ENCODE data around the gene OSGIN1.

OSGIN1 gene

DNA sequence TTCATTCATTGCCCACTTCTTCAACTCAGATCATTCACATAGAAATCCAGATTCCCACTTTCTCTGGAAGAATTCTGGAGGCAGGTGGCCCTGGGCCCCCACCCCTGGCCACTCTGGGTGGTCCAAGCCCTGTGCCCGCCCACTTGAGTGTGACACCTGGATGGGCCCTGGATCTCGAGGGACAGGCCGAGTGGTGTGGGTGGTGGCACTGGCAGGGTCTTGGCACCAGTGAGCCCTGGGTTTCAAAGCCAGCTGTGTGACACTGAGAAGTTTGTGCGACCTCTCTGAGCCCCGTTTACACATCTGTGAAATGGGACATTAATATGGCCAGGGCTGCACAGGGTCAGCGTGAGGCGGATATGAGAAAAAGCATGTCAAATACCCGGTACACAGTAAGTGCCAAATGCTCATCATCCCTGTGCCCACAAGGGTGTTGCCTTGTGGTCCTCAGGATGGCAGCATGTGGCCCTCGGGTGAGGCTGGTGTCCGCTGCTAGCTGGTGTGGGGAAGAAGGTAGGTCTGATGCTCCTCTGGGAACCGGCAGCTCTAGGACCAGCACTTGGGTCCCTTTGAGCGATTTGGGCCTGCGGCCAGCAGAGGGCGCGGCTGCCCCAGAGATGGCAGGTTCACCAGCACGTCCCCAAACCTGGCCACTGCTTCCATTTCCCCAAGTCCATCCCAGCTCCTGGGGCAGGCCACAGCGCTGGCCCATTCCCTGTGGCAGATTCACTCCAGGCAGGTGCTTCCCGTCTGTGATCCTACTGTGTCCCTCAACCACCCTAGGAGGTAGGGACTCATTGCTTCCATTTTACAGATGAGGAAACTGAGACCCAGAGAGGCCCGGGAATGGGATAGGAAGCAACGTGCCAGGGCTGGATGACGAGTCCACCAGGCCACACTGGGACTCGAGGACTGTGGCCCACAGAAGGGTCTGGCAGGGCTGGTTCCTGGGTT is 3.6 kb downstream of the OSGIN1 start:
- TF ChIP-seq SP1 (IDR thresholded peaks at IDR 0.05) (no peak), FOXM1 (IDR thresholded peaks at IDR 0.05; ENCODE audit: borderline replicate concordance) (no peak), L3MBTL2 (conservative IDR thresholded peaks at IDR 0.05) (no peak)
- POLR2A ChIA-PET: no interaction called here
- DNase-seq (ENCODE audit: extremely low spot score): peak; percentile 85

DNA sequence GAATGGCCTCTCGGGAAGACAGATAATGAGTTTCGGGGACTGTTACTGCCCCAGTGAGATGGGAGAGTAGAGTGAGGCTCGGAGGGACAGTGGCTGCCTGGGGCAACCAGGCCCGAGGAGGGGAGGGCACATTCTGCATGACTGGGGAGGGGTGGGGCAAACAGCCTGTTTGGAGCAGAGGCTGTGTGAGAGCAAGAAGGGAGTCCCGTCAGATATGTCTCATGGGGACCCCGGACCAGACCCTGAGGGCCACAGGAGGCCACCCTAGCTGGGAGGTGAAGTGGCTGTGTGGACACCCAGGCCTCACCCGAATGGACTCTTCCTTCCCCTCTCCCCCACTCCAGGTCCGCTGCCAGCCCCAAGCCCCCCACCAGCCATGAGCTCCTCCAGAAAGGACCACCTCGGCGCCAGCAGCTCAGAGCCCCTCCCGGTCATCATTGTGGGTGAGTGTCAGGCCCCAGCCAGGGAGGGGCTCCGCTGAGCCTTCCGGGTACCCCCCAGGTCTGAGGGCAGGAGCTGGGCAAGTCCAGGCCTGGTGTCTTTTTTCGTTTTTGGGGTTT is 4.3 kb downstream of the OSGIN1 start:
- ChIA-PET CTCF (interaction anchor here (0.9 to 3.0 kb wide), 6 partner anchors 84 to 221 kb away, joined by 3 to 34 read pairs (median 4); no protein-coding TSS in a partner anchor), POLR2A (no interaction called here)
- TF ChIP-seq FOXM1 (IDR thresholded peaks at IDR 0.05; ENCODE audit: borderline replicate concordance): no peak
- no peak for TF ChIP-seq ELF4 (IDR thresholded peaks at IDR 0.05)
- no peak for TF ChIP-seq HDGF (IDR thresholded peaks at IDR 0.05; ENCODE audit: borderline replicate concordance)
- no peak for TF ChIP-seq TARDBP (IDR thresholded peaks at IDR 0.05)
- no peak for TF ChIP-seq FOXK2 (IDR thresholded peaks at IDR 0.05)
- no peak for TF ChIP-seq ARNT (IDR thresholded peaks at IDR 0.05)
- TF ChIP-seq SUZ12 (IDR thresholded peaks at IDR 0.05): no peak
- no peak for DNase-seq (ENCODE audit: extremely low spot score)

More for the DNA sequence above, 3.6 kb downstream of the OSGIN1 start:
- CTCF ChIA-PET: interaction anchor here (0.9 to 3.0 kb wide), 5 partner anchors 85 to 222 kb away, joined by 3 to 34 read pairs (median 4); no protein-coding TSS in a partner anchor

DNA sequence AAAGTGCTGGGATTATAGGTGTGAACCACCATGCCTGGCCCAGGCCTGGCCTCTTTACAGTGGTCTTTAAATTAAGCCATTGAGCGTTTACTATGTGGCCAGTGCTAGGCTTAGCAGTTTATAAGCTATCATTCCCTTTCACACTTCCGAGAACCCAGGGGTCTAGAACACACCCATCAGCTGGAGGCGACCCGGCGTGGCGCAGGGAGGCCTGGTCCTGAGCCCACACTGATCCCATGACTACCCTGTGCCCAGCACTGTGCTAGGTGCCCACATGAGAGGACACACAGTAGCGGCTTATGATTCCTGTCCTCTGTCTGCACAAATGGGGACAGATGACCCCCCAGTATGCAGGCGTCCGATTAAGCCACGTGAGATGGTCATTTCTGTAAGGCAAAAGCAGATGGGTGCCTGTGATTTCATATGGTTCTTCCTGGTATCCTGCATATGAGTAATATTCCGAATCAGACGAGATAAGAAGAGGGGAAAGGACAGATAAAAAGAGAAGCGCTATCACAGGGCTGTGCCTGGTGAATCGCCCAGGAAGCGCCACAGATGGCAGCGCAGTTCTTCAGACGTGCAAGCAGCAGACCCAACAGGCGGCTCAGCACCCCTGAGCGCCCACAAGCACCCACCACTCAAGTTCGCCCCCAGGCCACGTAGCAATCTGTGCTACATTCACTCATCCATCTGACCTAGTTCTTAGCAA is 5.3 kb downstream of the OSGIN1 start:
- CTCF ChIA-PET: interaction anchor here (0.5 to 3.0 kb wide), 3 partner anchors 88 to 175 kb away, joined by 4 to 34 read pairs (median 4); no protein-coding TSS in a partner anchor
- POLR2A ChIA-PET: no interaction called here
- DNase-seq (ENCODE audit: extremely low spot score): no peak
- TF ChIP-seq LEF1 (IDR thresholded peaks at IDR 0.05; ENCODE audit: borderline replicate concordance) (no peak), NFRKB (IDR thresholded peaks at IDR 0.05) (no peak), TARDBP (IDR thresholded peaks at IDR 0.05) (no peak), ZNF384 (IDR thresholded peaks at IDR 0.05) (no peak)

DNA sequence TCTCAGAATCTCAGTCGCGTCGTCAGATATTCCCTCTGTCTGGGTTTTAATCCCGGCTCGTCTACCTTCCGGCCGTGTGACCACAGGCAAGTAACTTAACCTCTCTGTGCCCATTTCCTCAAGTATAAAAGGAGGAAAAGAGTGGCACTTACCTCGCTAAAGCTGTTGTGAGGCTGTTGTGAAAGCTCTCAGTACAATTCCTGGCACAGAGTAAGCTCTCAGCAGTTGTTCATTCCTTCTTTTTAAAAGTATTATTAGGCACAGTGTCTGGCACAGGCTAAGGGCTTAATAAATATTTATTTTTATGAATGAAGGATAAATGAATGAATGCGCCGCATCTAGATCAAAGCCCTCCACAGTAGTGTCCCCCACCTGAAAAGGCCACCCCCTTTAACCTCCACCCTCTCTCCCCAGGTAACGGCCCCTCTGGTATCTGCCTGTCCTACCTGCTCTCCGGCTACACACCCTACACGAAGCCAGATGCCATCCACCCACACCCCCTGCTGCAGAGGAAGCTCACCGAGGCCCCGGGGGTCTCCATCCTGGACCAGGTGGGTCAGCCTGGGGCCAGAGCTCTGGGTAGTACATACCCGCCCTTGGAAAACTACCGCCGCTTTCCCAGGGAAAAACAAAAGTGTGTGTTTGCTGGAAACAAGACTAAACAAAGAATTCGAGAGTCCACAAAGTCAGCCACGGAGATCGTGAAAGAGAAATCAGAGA is 6.0 kb downstream of the OSGIN1 start:
- CTCF ChIA-PET: interaction anchor here (0.5 kb wide), 1 partner anchor 174 kb away, joined by 4 read pairs; no protein-coding TSS in a partner anchor
- TF ChIP-seq HDGF (IDR thresholded peaks at IDR 0.05; ENCODE audit: borderline replicate concordance) (no peak), FOXM1 (IDR thresholded peaks at IDR 0.05; ENCODE audit: borderline replicate concordance) (no peak), SUZ12 (IDR thresholded peaks at IDR 0.05) (no peak), ZNF384 (IDR thresholded peaks at IDR 0.05) (no peak), NFRKB (IDR thresholded peaks at IDR 0.05) (no peak), CTBP1 (IDR thresholded peaks at IDR 0.05; ENCODE audit: borderline replicate concordance) (no peak), BHLHE40 (IDR thresholded peaks at IDR 0.05; ENCODE audit: borderline replicate concordance) (no peak), PKNOX1 (IDR thresholded peaks at IDR 0.05) (no peak), ARNT (IDR thresholded peaks at IDR 0.05) (no peak), L3MBTL2 (conservative IDR thresholded peaks at IDR 0.05) (no peak), FOXA1 (IDR thresholded peaks at IDR 0.05) (no peak), FOXK2 (IDR thresholded peaks at IDR 0.05) (no peak), TARDBP (IDR thresholded peaks at IDR 0.05) (no peak), ELF4 (IDR thresholded peaks at IDR 0.05) (no peak), SP1 (IDR thresholded peaks at IDR 0.05) (no peak), LEF1 (IDR thresholded peaks at IDR 0.05; ENCODE audit: borderline replicate concordance) (no peak)
- no peak for DNase-seq (ENCODE audit: extremely low spot score)
- POLR2A ChIA-PET: no interaction called here

GRCh38 chr16:83959656-83960434 is 6.8 kb downstream of the OSGIN1 start:
- CTCF ChIA-PET: no interaction called here
- TF ChIP-seq HDGF (IDR thresholded peaks at IDR 0.05; ENCODE audit: borderline replicate concordance) (no peak), SUZ12 (IDR thresholded peaks at IDR 0.05) (no peak), PKNOX1 (IDR thresholded peaks at IDR 0.05) (no peak), SP1 (IDR thresholded peaks at IDR 0.05) (no peak), ARNT (IDR thresholded peaks at IDR 0.05) (no peak), FOXK2 (IDR thresholded peaks at IDR 0.05) (no peak), FOXM1 (IDR thresholded peaks at IDR 0.05; ENCODE audit: borderline replicate concordance) (no peak), L3MBTL2 (conservative IDR thresholded peaks at IDR 0.05) (no peak), ELF4 (IDR thresholded peaks at IDR 0.05) (no peak)
- POLR2A ChIA-PET: no interaction called here
- no peak for DNase-seq (ENCODE audit: extremely low spot score)
